Measurements from ENCODE around the gene FGF12.

The FGF12 gene

DNA sequence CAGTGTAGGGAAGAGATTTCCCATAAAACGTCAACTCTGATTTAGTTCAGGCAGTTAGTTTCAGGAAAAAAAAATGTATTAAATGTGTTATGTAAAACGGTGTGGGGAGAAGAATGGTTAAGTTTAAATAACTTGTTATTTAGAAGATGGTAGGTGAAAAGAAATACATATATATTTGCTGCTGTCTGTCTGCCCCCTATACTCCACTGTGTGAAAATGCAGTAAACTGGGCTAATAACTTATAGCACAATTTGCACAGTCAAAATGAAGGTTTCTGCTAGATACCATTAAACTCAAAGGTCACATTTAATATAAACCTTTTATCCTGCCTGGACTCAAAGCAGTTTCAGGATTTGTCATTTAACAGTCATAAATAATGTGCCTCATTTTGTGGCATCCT lies 515.0 kb downstream of the FGF12 start:
- Histone ChIP-seq H4K8ac (ENCODE audit: low read depth, low read length) (no peak overlapping the region), H2BK12ac (ENCODE audit: low read length) (no peak overlapping the region), H2BK15ac (ENCODE audit: low read length) (no peak overlapping the region), H3K4me1 (ENCODE audit: control insufficient read depth in 2 of 2, insufficient read depth in 1 of 2, low read depth in 1 of 2, low read length in 2 of 2) (peaks cover 0 to 2% of the 10 kb centered on the region in 2 donors), H3K9ac (ENCODE audit: low read depth, low read length, poor library complexity) (no peak overlapping the region), H2BK120ac (ENCODE audit: low read depth, low read length) (no peak overlapping the region), H3K9me3 (replicated peaks in 1 of 2; ENCODE audit: control insufficient read depth in 2 of 2, insufficient read depth in 1 of 2, low read depth in 1 of 2, low read length in 2 of 2) (no peaks in the 10 kb centered on the region), H3K27me3 (ENCODE audit: control insufficient read depth in 3 of 3, insufficient read depth in 3 of 3, low read depth in 1 of 3, low read length in 3 of 3) (no peaks in the 10 kb centered on the region), H3K4me2 (ENCODE audit: insufficient read depth, low read length, poor library complexity, severe bottlenecking) (no peak overlapping the region), H2AFZ (ENCODE audit: low read length) (no peak overlapping the region), H4K91ac (ENCODE audit: low read depth, low read length, poor library complexity) (no peak overlapping the region), H3K4me3 (ENCODE audit: low read length in 2 of 2) (no peak overlapping the region), H3K27ac (replicated peaks; ENCODE audit: low read length) (no peak overlapping the region), H2AK5ac (ENCODE audit: low read depth, low read length) (no peak overlapping the region), H2BK5ac (ENCODE audit: low read length) (no peak overlapping the region), H3K79me1 (ENCODE audit: low read depth, low read length) (no peaks in the 10 kb centered on the region), H3K18ac (ENCODE audit: low read length) (no peak overlapping the region), H3K14ac (ENCODE audit: low read length) (no peak overlapping the region), H3K4ac (ENCODE audit: low read length) (no peak overlapping the region), H3K23ac (ENCODE audit: low read depth, low read length, poor library complexity) (no peak overlapping the region), H3K36me3 (replicated peaks in 1 of 2; ENCODE audit: control insufficient read depth in 2 of 2, insufficient read depth in 2 of 2, low read length in 2 of 2) (no peaks in the 10 kb centered on the region)
- WGBS, 2 donors (ENCODE audit: extremely low coverage in 2 of 2, insufficient read length in 2 of 2, insufficient replicate concordance in 1 of 2), result 100% methylated on average over 1 of the region's 2 CpGs
- DNase-seq (ENCODE audit: low spot score), result no peak

DNA sequence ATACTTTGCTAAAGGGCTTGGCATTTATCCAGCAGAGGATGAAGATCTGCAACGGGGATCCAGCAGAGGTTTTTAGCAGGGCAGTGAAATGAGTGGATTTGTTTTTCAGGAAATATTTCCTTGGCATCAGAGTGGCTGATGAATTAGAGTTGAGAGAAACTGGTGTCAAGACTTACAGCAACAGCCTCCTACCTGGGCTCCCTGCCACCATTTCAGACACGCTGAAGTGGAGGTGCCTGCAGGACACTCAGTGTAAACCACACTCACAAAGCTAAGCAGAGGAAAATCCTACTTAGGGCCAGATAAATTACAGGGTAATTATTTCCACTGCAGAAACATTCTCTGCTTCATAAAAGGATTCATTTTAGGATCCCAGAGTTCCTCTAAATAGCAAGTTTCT lies 519.7 kb downstream of the FGF12 start:
- Histone ChIP-seq H2AK5ac (ENCODE audit: low read depth, low read length) (no peak overlapping the region), H2AFZ (ENCODE audit: low read length) (no peak overlapping the region), H3K9ac (ENCODE audit: low read depth, low read length, poor library complexity) (no peak overlapping the region), H2BK120ac (ENCODE audit: low read depth, low read length) (no peak overlapping the region), H3K27ac (replicated peaks; ENCODE audit: low read length) (no peak overlapping the region), H4K8ac (ENCODE audit: low read depth, low read length) (no peak overlapping the region), H3K27me3 (ENCODE audit: control insufficient read depth in 3 of 3, insufficient read depth in 3 of 3, low read depth in 1 of 3, low read length in 3 of 3) (no peaks in the 10 kb centered on the region), H3K4me2 (ENCODE audit: insufficient read depth, low read length, poor library complexity, severe bottlenecking) (no peak overlapping the region), H3K4ac (ENCODE audit: low read length) (no peak overlapping the region), H2BK15ac (ENCODE audit: low read length) (no peak overlapping the region), H3K4me3 (ENCODE audit: low read length in 2 of 2) (no peak overlapping the region), H2BK12ac (ENCODE audit: low read length) (no peak overlapping the region), H3K23ac (ENCODE audit: low read depth, low read length, poor library complexity) (no peak overlapping the region), H3K36me3 (replicated peaks in 1 of 2; ENCODE audit: control insufficient read depth in 2 of 2, insufficient read depth in 2 of 2, low read length in 2 of 2) (no peaks in the 10 kb centered on the region), H3K79me1 (ENCODE audit: low read depth, low read length) (no peaks in the 10 kb centered on the region), H3K18ac (ENCODE audit: low read length) (no peak overlapping the region), H4K91ac (ENCODE audit: low read depth, low read length, poor library complexity) (no peak overlapping the region), H3K9me3 (replicated peaks in 1 of 2; ENCODE audit: control insufficient read depth in 2 of 2, insufficient read depth in 1 of 2, low read depth in 1 of 2, low read length in 2 of 2) (no peaks in the 10 kb centered on the region), H3K4me1 (ENCODE audit: control insufficient read depth in 2 of 2, insufficient read depth in 1 of 2, low read depth in 1 of 2, low read length in 2 of 2) (no peaks in the 10 kb centered on the region), H2BK5ac (ENCODE audit: low read length) (no peak overlapping the region), H3K14ac (ENCODE audit: low read length) (no peak overlapping the region)
- no peak for DNase-seq (ENCODE audit: low spot score)
- no CpG with 5 or more reads among the region's 2 CpGs for WGBS, 2 donors (ENCODE audit: extremely low coverage in 2 of 2, insufficient read length in 2 of 2, insufficient replicate concordance in 1 of 2)

DNA sequence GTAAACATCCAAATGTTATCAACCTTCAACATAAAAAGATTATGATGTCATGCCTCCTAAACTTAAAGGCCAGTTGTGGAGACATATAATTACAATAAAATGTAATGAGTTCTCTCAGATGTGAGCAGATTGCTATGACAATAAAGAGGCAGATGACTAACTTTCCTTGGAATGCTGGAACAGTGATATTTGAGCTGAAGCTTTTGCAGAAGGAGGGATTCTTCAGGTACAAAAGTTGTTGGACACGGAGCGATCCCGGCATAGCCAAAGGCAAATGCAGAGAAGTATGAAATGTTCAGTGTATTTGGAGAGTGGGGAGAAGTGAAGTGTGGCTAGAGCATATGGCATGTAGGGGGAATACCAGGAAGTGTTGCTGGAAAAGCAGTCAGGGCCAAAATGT lies 520.1 kb downstream of the FGF12 start:
- no peak overlapping the region for H3K27ac ChIP-seq (replicated peaks; ENCODE audit: low read length)
- no peak overlapping the region for H4K8ac ChIP-seq (ENCODE audit: low read depth, low read length)
- no peak overlapping the region for H3K9ac ChIP-seq (ENCODE audit: low read depth, low read length, poor library complexity)
- H2BK120ac ChIP-seq (ENCODE audit: low read depth, low read length), result no peak overlapping the region
- no peak overlapping the region for H3K18ac ChIP-seq (ENCODE audit: low read length)
- H4K91ac ChIP-seq (ENCODE audit: low read depth, low read length, poor library complexity), result no peak overlapping the region
- H3K14ac ChIP-seq (ENCODE audit: low read length), result no peak overlapping the region
- H2BK15ac ChIP-seq (ENCODE audit: low read length), result no peak overlapping the region
- no CpG with 5 or more reads among the region's 3 CpGs for WGBS, 2 donors (ENCODE audit: extremely low coverage in 2 of 2, insufficient read length in 2 of 2, insufficient replicate concordance in 1 of 2)
- no peaks in the 10 kb centered on the region for H3K9me3 ChIP-seq (replicated peaks in 1 of 2; ENCODE audit: control insufficient read depth in 2 of 2, insufficient read depth in 1 of 2, low read depth in 1 of 2, low read length in 2 of 2)
- no peak for DNase-seq (ENCODE audit: low spot score)
- H2BK12ac ChIP-seq (ENCODE audit: low read length), result no peak overlapping the region
- H3K36me3 ChIP-seq (replicated peaks in 1 of 2; ENCODE audit: control insufficient read depth in 2 of 2, insufficient read depth in 2 of 2, low read length in 2 of 2), result no peaks in the 10 kb centered on the region
- no peak overlapping the region for H3K23ac ChIP-seq (ENCODE audit: low read depth, low read length, poor library complexity)
- no peak overlapping the region for H2AK5ac ChIP-seq (ENCODE audit: low read depth, low read length)
- no peaks in the 10 kb centered on the region for H3K4me1 ChIP-seq (ENCODE audit: control insufficient read depth in 2 of 2, insufficient read depth in 1 of 2, low read depth in 1 of 2, low read length in 2 of 2)
- H2AFZ ChIP-seq (ENCODE audit: low read length), result no peak overlapping the region
- H3K4ac ChIP-seq (ENCODE audit: low read length), result no peak overlapping the region
- no peaks in the 10 kb centered on the region for H3K79me1 ChIP-seq (ENCODE audit: low read depth, low read length)
- H3K4me3 ChIP-seq (ENCODE audit: low read length in 2 of 2), result no peak overlapping the region
- H2BK5ac ChIP-seq (ENCODE audit: low read length), result no peak overlapping the region
- H3K4me2 ChIP-seq (ENCODE audit: insufficient read depth, low read length, poor library complexity, severe bottlenecking), result no peak overlapping the region
- no peaks in the 10 kb centered on the region for H3K27me3 ChIP-seq (ENCODE audit: control insufficient read depth in 3 of 3, insufficient read depth in 3 of 3, low read depth in 1 of 3, low read length in 3 of 3)

DNA sequence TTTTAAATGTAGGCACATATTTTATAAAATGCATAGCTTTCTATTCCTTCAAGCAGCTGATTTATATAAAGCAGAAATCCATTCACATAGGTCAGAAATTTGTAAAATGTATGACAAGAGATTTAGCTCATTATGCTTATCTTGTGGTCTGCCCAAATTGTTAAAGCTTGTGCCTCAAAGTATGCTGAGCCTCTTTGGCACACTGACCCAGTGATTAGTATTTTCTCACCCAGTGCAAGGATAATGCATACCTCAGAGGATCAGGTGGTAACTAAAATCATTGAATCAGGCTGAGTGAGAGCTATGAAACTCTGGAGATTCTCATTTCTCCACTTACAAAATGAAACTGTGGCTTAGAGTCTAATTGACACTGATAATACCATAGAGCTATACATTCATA lies 533.3 kb downstream of the FGF12 start:
- H3K79me1 ChIP-seq (ENCODE audit: low read depth, low read length), result no peaks in the 10 kb centered on the region
- no peak overlapping the region for H3K4ac ChIP-seq (ENCODE audit: low read length)
- H2BK15ac ChIP-seq (ENCODE audit: low read length), result no peak overlapping the region
- H3K27me3 ChIP-seq (ENCODE audit: control insufficient read depth in 3 of 3, insufficient read depth in 3 of 3, low read depth in 1 of 3, low read length in 3 of 3), result no peaks in the 10 kb centered on the region
- no peak overlapping the region for H3K18ac ChIP-seq (ENCODE audit: low read length)
- H3K14ac ChIP-seq (ENCODE audit: low read length), result no peak overlapping the region
- no peak overlapping the region for H2AFZ ChIP-seq (ENCODE audit: low read length)
- no peak overlapping the region for H2BK12ac ChIP-seq (ENCODE audit: low read length)
- no peak overlapping the region for H3K9ac ChIP-seq (ENCODE audit: low read depth, low read length, poor library complexity)
- H4K8ac ChIP-seq (ENCODE audit: low read depth, low read length), result no peak overlapping the region
- no peak overlapping the region for H2BK120ac ChIP-seq (ENCODE audit: low read depth, low read length)
- no peak overlapping the region for H2BK5ac ChIP-seq (ENCODE audit: low read length)
- no peak overlapping the region for H3K23ac ChIP-seq (ENCODE audit: low read depth, low read length, poor library complexity)
- H3K36me3 ChIP-seq (replicated peaks in 1 of 2; ENCODE audit: control insufficient read depth in 2 of 2, insufficient read depth in 2 of 2, low read length in 2 of 2), result no peaks in the 10 kb centered on the region
- no peak overlapping the region for H2AK5ac ChIP-seq (ENCODE audit: low read depth, low read length)
- no peak overlapping the region for H4K91ac ChIP-seq (ENCODE audit: low read depth, low read length, poor library complexity)
- no peaks in the 10 kb centered on the region for H3K9me3 ChIP-seq (replicated peaks in 1 of 2; ENCODE audit: control insufficient read depth in 2 of 2, insufficient read depth in 1 of 2, low read depth in 1 of 2, low read length in 2 of 2)
- H3K27ac ChIP-seq (replicated peaks; ENCODE audit: low read length), result no peak overlapping the region
- no peak overlapping the region for H3K4me3 ChIP-seq (ENCODE audit: low read length in 2 of 2)
- DNase-seq (ENCODE audit: low spot score), result no peak
- H3K4me2 ChIP-seq (ENCODE audit: insufficient read depth, low read length, poor library complexity, severe bottlenecking), result no peak overlapping the region
- H3K4me1 ChIP-seq (ENCODE audit: control insufficient read depth in 2 of 2, insufficient read depth in 1 of 2, low read depth in 1 of 2, low read length in 2 of 2), result no peaks in the 10 kb centered on the region
